Lower leg skin (tissue), 4 donors: ENCODE results near the gene UCHL1. TPM values are rescaled to one million over a fixed set of nuclear protein-coding genes. Genes with fewer than 3 reads are reported as not detected.
"Not testable (repeated sequence)": the region's sequence is repeated elsewhere in the genome, so short reads cannot be mapped to it uniquely, and the experiment has no call there.

Source experiments
- DNase-seq, 2 donors: peaks; one replicate each; pipeline ENCODE4 v3.0.0-alpha.2; 2019; ENCODE audit warnings: low spot score in 2 of 2
- H3K4me3 ChIP-seq: fragments of 200-600 bp; sonication (generic); 2 replicates; pipeline ENCODE4 v1.5.1; 2017; ENCODE audit warnings: mild to moderate bottlenecking, low read depth; ENCODE audit not compliant: poor library complexity, severe bottlenecking
- POLR2A ChIP-seq, 2 donors: fragments of 450-650 bp; IDR thresholded peaks; one replicate each; pipeline ENCODE4 v1.6.1; 2016 to 2017; ENCODE audit warnings: antibody characterized with exemption in 2 of 2, mild to moderate bottlenecking in 1 of 2, moderate library complexity in 1 of 2
- WGBS, 2 donors: methylation state at CpG; one replicate each; pipeline ENCODE4 v1.1.5; 2018; 5-methylcytosine and 5-hydroxymethylcytosine counted together
- intact Hi-C: fragments of 100-400 bp; cut with DNase I; formaldehyde crosslinking; loops from one replicate; pipeline ENCODE4 v1.15.0; 2023; ENCODE audit warnings: low total_unique reads
- total RNA-seq, 4 donors: library from RNA; depleted of rRNA; stranded (reverse); fragments of >200 nt; gene quantifications; one replicate each; pipeline ENCODE4 v1.1.0, GENCODE V29; 2016
- TF ChIP-seq, protein P1 (sequence below), 3 donors: fragments of 450-650 bp; IDR thresholded peaks; one replicate each; pipeline ENCODE4 v1.5.1; 2016; ENCODE audit warnings: antibody characterized with exemption in 3 of 3, mild to moderate bottlenecking in 3 of 3, moderate library complexity in 2 of 3

The UCHL1 gene
- total RNA-seq, 4 donors from 2014 or later, result 2.2 to 8.3 (median 5.1) TPM

- intact Hi-C loops, result no loop called here
- no peak overlapping the region for H3K4me3 ChIP-seq
- TF ChIP-seq, protein P1, sequence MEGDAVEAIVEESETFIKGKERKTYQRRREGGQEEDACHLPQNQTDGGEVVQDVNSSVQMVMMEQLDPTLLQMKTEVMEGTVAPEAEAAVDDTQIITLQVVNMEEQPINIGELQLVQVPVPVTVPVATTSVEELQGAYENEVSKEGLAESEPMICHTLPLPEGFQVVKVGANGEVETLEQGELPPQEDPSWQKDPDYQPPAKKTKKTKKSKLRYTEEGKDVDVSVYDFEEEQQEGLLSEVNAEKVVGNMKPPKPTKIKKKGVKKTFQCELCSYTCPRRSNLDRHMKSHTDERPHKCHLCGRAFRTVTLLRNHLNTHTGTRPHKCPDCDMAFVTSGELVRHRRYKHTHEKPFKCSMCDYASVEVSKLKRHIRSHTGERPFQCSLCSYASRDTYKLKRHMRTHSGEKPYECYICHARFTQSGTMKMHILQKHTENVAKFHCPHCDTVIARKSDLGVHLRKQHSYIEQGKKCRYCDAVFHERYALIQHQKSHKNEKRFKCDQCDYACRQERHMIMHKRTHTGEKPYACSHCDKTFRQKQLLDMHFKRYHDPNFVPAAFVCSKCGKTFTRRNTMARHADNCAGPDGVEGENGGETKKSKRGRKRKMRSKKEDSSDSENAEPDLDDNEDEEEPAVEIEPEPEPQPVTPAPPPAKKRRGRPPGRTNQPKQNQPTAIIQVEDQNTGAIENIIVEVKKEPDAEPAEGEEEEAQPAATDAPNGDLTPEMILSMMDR (IDR thresholded peaks at IDR 0.05), result no peak
- TF ChIP-seq POLR2A (IDR thresholded peaks at IDR 0.05), result no peak
- no peak for DNase-seq
- WGBS, 2 donors, result 92 to 95% methylated on average over 7 of the region's 7 CpGs
These were observed 12.2 kb downstream of the UCHL1 start for GRCh38 chr4:41268721-41269517.

- no peak overlapping the region for H3K4me3 ChIP-seq
- intact Hi-C loops, result no loop called here
- DNase-seq, result no peak
- TF ChIP-seq POLR2A (IDR thresholded peaks at IDR 0.05), result no peak
These were observed 13.0 kb downstream of the UCHL1 start for GRCh38 chr4:41269682-41270081.

- DNase-seq, intact Hi-C loops, H3K4me3 ChIP-seq: not testable (repeated sequence)
- WGBS, 2 donors, result 93 to 96% methylated on average over 13 of the region's 13 CpGs
These were observed 19.2 kb downstream of the UCHL1 start for GRCh38 chr4:41275931-41276330.

DNA sequence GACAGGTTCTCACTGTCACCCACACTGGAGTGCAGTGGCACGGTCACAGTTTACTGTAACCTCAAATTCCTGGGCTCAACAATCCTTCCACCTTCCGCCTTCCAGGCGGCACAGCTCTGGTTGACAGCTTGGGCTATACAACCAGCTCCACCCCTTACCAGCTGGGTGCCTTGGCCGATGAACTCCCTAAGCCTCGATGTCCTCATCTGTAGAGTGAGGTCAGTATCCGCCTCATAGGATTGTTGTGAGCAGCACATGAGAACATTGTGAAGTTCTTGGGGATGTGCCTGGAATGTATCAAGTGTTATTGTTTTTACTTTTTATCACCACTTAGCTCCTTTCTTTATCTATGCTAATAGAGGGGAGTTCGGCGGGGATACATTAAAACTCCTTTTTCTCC lies 23.3 kb downstream of the UCHL1 start:
- 80 to 85% methylated on average over 8 of the region's 8 CpGs for WGBS, 2 donors
- intact Hi-C loops, result loop anchor here (5.0 kb wide), 1 partner anchor 382 kb away; no protein-coding TSS in a partner anchor
- TF ChIP-seq, protein P1 (IDR thresholded peaks at IDR 0.05), result no peak
- TF ChIP-seq POLR2A (IDR thresholded peaks at IDR 0.05), result no peak
- no peak overlapping the region for H3K4me3 ChIP-seq
- no peak for DNase-seq

GRCh38 chr4:41281038-41281634 lies 24.4 kb downstream of the UCHL1 start:
- peak in 1 of 2 donors; percentile 65 for DNase-seq

GRCh38 chr4:41282366-41282765 lies 25.6 kb downstream of the UCHL1 start:
- WGBS, 2 donors, result 0 to 75% methylated on average over 1 of the region's 1 CpG
- intact Hi-C loops, result loop anchor here (5.0 kb wide), 1 partner anchor 380 kb away; no protein-coding TSS in a partner anchor
- no peak overlapping the region for H3K4me3 ChIP-seq
- DNase-seq, result no peak
- TF ChIP-seq, protein P1 (IDR thresholded peaks at IDR 0.05), result no peak
- TF ChIP-seq POLR2A (IDR thresholded peaks at IDR 0.05), result no peak

More at GRCh38 chr4:41281038-41281634, 24.4 kb downstream of the UCHL1 start:
- intact Hi-C loops, result loop anchor here (5.0 kb wide), 1 partner anchor 381 kb away; no protein-coding TSS in a partner anchor
- TF ChIP-seq, protein P1 (IDR thresholded peaks at IDR 0.05), result peak in 1 of 3 donors; percentile 60
- no peak for TF ChIP-seq POLR2A (IDR thresholded peaks at IDR 0.05)
- H3K4me3 ChIP-seq, result no peak overlapping the region
- WGBS, 2 donors, result 14 to 15% methylated on average over 7 of the region's 7 CpGs
